VCaP (cell line): ENCODE data around the gene CLCN4.

Experiments used
- H3K27ac ChIP-seq: fragments of 450-650 bp; 2 replicates; pipeline ENCODE4 v1.5.1; 2017
- CTCF ChIP-seq: fragments of 450-650 bp; conservative IDR thresholded peaks from 2 replicates; pipeline ENCODE4 v1.5.1; 2017; ENCODE audit warnings: mild to moderate bottlenecking, moderate library complexity

CLCN4 gene

GRCh38 chrX:10195425-10195824 is 38.6 kb downstream of the CLCN4 start:
- TF ChIP-seq CTCF: no peak
- H3K27ac ChIP-seq: no peak overlapping the region

GRCh38 chrX:10195947-10196346 is 39.2 kb downstream of the CLCN4 start:
- no peak for TF ChIP-seq CTCF
- H3K27ac ChIP-seq: no peak overlapping the region

- TF ChIP-seq CTCF: no peak
- H3K27ac ChIP-seq: no peak overlapping the region
These were observed 40.8 kb downstream of the CLCN4 start for GRCh38 chrX:10197279-10198210.

- no peak for TF ChIP-seq CTCF
- no peak overlapping the region for H3K27ac ChIP-seq
These were observed 41.5 kb downstream of the CLCN4 start for GRCh38 chrX:10198254-10198653.

- TF ChIP-seq CTCF: no peak
- H3K27ac ChIP-seq: no peak overlapping the region
These were observed 42.4 kb downstream of the CLCN4 start for GRCh38 chrX:10199212-10199611.

GRCh38 chrX:10203617-10204016 is 46.8 kb downstream of the CLCN4 start:
- no peak overlapping the region for H3K27ac ChIP-seq
- no peak for TF ChIP-seq CTCF

- H3K27ac ChIP-seq: no peak overlapping the region
- no peak for TF ChIP-seq CTCF
These were observed 49.5 kb downstream of the CLCN4 start for GRCh38 chrX:10206317-10206716.
